Occipital lobe (tissue), 2 donors: ENCODE measurements around the gene GIMAP4. TPM values are rescaled to one million over a fixed set of nuclear protein-coding genes. Genes with fewer than 3 reads are reported as not detected.
"Not testable (repeated sequence)": the region's sequence is repeated elsewhere in the genome, so short reads cannot be mapped to it uniquely, and the experiment has no call there.

Source experiments
- DNase-seq: peaks from one replicate; lab custom pipeline; 2025; lab: John Stamatoyannopoulos, UW
- total RNA-seq: library from RNA; depleted of rRNA; stranded (reverse); fragments of >200 nt; gene quantifications from one replicate; pipeline ENCODE4 v1.2.3, GENCODE V29; 2014

Gene GIMAP4
- total RNA-seq, 1 donor from 2014 or later: 11.4 TPM

DNA sequence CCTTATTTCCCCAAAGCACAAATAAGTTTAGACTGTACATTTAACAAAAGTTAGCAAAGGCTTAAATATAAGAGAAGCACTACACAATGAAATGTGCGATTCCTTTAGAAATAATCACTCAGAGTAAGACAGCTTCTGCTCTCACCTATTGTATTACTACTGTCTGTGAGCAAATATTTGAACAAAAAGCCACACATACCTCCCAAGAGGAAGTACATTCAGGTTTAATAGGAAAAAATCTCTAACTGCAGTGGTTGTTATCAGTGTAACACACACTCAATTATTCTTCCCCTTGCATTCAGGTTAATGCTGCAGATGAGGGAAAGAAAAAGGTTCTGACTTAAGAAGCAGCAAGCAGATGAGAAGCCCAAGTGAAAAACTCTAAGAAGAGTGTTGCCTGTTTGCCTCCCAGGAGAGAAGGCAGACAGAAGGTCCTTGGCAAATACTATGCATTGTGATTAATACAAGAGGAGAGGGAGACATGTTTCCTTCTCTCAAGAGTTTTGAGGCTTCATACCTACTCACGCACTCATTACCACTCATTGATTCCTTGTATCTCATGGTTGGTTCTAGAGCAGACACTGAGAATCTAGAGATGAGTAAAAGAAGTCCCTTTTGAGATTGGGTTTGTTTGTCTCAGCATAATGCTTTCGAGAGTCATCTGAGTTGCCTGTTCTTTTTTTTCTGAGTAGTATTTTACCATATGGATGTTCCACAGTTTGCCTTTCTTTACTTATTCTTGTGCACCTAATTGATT lies 13.6 kb downstream of the GIMAP4 start:
- DNase-seq: no peak

DNA sequence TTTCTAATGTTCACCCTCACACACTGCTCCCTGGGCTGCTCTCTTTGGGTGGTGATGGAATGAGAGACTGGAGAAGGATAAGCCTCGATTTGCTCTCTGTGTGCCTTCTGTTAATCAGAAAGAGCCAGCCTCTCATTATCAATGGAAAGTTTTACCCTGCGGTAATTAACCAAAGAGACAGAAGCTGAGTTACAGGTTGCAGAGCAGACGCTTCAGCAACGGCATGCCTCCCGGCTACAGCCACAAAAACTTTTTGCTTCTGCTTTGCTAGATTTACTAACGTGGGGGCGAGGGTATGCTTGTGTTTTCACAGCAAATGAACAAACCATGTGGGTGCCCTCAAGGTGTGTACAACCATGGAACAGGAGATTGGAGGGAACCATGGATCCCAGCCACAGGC lies 18.0 kb downstream of the GIMAP4 start:
- no peak for DNase-seq

DNA sequence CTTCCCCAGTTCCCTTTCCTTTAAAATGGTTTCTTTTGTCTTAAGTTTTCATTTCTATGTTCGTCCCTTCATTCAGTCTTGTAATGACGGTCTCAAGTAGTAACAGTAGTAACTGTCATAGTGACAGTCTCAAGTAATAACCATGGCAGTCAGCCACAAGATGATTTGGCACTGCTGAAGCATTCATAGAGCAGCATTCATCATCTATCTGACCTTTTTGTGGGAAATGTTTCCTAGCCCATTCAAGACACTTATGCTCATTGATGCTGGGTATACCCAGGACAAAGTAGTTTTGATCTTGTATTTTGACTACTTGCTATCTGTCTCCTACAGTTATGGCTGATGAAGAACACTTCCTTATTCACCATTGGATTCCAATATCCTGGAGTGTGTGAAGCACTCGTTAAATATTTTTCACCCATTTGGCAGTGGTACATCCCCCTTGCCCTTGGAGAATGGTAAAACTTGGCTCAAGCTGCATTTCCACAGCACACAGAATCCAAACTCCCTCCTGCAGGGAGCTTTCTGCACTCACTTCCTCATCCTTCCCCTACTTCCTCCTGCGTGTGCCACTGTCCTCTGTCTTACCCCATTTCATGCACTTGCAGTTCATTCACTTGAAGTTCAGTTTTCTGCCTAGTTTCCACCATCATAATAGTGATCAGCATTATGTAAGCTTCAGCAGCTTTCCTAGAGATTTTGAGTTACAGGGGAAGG lies 19.0 kb downstream of the GIMAP4 start:
- DNase-seq: no peak

DNA sequence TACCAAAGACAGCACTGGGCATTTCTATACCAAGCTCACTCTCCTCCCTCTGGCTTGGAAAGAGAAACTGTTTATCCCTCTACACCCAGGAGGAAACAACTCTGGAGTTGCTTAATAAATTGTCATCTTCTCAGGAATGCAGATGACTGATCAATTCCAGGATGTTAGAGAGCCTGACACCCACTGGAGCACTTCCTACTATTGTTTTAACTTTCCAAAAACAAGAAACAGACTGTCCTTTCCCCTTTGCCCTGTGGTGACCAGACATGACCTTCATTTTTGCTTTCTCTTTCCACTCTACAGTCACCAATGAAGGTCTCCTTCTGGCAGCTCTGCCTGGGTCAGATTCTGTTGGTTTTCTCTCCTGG lies 19.6 kb downstream of the GIMAP4 start:
- DNase-seq: no peak

DNA sequence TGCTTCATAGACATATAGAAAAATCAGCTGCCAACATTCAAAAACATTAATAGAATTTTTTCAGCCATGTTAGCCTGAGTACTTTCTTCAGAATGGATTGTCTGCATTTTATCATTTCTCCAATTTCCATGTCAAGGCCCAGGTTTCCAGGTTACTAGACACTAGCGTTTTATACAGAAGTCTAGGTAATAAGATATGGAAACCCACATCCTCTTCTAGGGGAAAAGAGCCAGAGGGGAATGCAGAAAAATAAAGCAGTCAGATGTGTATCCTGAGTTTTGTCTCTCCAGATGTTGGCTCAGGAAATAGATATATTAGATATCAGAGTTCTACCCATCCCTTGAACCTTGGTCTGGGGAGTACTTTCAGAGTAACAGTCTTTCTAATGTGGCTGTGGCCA lies 20.4 kb downstream of the GIMAP4 start:
- no peak for DNase-seq

DNA sequence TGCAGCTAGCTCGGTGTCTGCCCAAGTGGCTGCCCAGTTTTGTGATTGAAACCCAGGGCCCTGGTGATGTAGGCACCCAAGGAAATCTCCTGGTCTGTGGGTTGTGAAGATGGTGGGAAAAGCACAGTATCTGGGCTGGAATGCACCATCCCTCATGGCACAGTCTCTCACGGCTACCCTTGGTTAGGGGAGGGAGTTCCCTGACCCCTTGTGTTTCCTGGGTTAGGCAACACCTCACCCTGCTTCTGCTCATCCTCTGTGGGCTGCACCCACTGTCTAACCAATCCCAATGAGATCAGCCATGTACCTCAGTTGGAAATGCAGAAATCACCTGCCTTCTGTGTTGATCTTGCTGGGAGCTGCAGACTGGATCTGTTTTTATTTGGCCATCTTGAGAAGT lies 27.6 kb downstream of the GIMAP4 start:
- DNase-seq: no peak

DNA sequence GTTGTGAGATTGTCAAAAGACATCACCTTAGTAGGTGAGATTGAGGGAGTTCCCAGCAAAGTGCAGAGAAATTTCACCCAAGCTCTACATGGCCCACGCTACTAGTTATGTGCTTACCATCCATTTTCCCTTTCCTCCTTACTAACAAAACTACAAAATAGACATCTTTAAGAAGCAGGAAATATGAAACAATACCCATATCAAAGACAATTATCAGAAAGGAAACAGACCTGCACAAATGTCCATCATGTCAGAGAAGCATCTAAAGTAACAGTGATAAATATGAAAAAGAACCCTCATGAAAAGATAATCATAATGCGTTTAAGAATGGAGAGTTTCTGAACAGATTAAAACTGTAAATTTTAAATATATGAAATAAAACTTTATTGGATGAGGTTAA lies 28.2 kb downstream of the GIMAP4 start:
- no peak for DNase-seq

DNA sequence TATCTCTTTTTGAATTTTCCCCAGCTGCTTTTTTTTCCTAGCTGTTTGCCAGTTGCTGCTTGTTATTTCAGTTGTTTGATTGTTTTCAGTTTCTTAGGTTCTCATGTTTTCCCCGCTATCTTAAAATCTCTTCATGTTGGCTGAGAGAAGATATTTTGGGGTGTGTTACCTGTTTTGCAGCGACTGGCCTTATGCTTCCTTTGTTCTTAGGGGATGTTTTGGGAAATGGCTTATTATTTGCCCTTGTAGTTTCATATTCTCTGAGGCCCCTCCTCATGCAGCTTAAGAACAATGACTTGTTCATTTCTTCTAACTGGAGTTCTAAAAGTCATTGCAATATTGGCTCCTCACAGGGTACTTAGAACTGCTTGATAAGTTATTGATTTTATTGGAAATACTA lies 36.4 kb downstream of the GIMAP4 start:
- not testable (repeated sequence) for DNase-seq

DNA sequence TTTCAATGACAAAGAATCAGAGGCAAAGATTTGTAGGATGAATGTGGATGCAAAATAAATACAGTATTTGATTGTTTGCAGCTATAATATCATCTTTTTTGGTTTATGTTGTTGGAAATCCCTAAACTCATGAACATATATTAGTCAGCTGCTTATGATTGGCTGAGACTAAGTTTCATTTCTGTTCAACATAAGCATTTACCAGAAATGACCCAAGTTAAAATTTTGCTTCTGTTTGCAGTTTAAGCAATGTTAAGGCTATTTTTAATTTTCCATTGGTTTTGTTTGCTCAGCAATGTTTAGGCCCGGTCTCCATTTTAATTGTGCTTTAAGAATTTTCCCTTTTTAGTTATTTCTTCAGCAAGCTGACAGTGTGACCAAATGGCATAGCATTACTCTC lies 43.0 kb downstream of the GIMAP4 start:
- DNase-seq: no peak

DNA sequence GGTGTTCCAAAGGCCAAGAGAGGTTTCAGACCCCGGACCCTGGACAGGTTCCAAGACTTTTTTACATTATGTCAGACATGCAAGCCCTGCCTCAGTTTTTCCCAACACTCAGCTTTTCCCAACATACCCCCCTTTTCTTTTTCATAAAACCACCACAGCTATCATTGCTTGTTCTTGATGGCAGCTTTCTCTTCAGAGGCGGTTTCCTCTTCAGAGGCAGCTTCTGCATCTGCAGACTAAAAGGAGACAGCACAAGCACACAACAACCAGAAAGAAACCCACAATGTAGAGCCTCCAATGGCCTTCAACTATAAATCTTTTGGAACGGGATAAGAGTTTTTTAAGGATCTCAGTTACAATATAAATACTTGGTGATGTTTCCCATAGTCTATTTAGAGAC lies 45.7 kb downstream of the GIMAP4 start:
- DNase-seq: no peak

DNA sequence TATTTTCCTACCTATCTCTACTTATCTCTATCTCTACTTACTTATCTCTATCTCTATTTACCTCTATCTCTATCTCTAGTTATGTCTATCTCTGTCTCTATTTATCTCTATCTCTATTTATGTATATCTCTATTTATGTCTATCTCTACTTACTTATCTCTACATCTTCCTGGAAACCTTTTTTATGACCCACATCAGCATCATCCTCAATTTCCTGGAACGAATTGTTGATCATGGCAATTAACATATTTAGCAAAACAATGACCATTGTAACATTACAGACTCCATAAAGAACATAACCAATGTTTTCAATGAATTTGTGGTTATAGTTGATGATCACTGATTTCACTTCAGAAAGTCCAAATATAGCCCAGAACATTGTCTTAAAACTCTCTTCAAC lies 46.7 kb downstream of the GIMAP4 start:
- no peak for DNase-seq

DNA sequence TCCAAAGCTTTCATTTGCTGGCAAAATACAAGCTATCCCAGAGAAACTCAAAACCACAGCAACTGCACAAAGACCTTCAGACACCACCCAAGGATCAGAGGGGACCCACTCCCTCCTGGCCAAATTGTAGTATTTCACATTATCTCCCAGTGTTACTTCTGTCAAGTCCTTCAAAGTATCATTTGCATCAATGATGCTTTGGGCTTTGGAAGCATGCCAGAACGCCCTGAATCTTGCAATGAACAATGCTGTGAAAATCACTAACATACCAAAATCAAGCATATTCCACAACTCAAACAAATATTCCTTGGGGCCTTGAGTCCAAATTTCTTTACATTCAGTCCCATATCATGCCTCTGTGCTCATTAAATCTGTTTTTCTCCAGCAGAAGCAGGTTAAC lies 47.2 kb downstream of the GIMAP4 start:
- not testable (repeated sequence) for DNase-seq

DNA sequence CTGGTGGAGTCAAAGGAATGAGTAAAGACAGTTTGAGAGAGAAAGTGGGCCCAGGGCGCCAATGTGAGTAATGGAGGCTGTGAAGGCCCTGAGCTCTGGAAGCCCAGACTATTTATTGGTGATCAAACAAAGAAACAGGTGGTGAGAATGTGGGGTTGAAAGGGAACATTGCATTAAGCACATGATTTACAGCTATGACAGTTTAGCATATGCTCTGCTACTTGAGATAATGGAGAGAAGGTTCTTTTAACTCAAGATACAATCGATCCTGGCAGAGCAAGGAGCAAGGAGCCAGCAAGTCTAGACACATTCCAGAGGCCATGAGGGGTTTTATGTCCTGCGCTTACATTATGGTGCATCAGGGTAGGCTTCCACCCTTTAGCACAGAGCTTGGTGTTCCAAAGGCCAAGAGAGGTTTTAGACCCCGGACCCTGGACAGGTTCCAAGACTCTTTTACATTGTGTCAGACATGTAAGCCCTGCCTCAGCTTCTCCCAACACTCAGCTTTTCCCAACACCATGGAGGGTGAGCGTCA lies 48.1 kb downstream of the GIMAP4 start:
- DNase-seq: not testable (repeated sequence)

DNA sequence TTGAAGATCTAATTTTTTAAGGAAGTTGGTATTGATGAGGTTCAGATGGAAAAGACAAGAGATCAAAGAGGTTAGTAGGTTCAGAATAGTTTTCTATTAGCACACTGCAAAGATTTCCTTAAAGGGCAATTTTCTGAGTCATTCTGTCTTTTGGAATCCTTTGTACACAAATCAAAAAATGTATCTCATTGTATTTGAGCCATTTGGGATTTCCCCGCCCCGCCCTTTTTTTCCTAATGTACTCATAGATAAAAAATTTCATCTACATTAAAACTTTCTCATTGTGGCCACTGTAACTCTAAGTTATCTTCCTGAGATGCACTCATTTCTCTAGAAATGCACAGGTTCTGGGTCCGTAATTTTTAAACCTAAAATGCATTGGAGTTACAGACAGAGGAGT lies 52.9 kb downstream of the GIMAP4 start:
- no peak for DNase-seq

DNA sequence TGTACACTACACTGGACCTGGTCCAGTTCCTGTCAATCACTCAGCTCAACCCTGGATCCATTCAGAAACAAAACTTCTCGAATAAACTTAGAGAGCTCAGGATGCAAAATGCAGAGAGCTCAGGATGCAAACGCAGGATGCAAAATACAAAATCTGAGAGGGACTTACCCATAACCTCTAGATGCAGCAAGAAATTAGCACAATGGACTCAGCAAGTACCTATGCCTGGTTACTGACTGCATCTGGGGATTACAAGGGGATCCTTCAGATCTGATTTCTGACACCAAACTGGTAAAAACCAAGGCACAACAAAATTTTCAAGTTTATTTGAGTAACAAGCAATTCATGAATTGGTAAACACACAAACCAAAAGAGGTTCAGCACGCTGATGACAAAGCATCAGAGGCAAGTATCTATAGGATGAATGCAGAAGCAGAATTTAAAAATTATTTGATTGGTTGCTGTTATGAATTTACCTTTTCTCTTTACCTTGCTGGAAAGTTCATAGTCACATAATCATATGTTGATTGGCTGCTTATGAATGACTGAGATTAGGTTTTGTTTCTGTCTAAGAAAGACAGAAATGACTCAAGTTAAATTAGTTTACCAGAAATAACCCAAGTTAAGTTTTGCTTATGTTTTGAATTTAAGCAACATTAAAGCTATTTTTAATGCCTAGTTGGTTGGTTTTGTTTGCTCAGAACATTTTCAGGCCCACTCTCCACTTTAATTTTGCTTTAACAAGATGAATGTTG lies 53.6 kb downstream of the GIMAP4 start:
- no peak for DNase-seq

DNA sequence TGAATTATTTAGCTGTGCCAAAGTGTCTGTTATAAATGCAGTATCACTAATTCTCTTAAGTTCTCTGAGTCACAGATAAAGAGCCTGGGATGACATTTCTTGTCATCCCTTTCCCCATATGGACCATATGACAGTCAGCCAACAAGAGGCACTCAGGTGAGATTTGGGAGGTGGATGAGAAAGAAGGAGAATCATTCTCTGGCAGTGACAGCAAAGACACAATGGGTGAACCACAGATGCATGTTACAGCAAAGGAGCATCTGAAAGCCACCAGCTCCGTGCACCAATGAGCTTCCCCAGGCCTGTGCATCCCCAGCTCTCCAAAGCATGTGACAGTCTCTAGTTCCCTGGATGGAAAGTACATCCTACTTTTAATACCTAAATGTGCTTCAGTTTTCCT lies 54.2 kb downstream of the GIMAP4 start:
- DNase-seq: no peak

Other genes with a start within 250 kb of the GIMAP4 start
- gene LRRC61, start 244.0 kb upstream of the GIMAP4 start, total RNA-seq: 11.7 TPM
- 7.3 TPM for gene ACTR3C, start 243.8 kb upstream of the GIMAP4 start, total RNA-seq
- 6.2 TPM for gene RARRES2, start 225.8 kb upstream of the GIMAP4 start, total RNA-seq
- 26.8 TPM for gene REPIN1, start 198.6 kb upstream of the GIMAP4 start, total RNA-seq
- 10.6 TPM for gene ZNF775, start 188.1 kb upstream of the GIMAP4 start, total RNA-seq
- 2.8 TPM for gene GIMAP8, start 116.8 kb upstream of the GIMAP4 start, total RNA-seq
- gene GIMAP7, start 52.5 kb upstream of the GIMAP4 start, total RNA-seq: 2.7 TPM
- 5.5 TPM for gene GIMAP6, start 65.0 kb downstream of the GIMAP4 start, total RNA-seq
- gene GIMAP2, start 118.3 kb downstream of the GIMAP4 start, total RNA-seq: 4.4 TPM
- 0.94 TPM for gene GIMAP1, start 149.2 kb downstream of the GIMAP4 start, total RNA-seq
- gene GIMAP5, start 170.0 kb downstream of the GIMAP4 start, total RNA-seq: 3.7 TPM
- 2.3 TPM for gene TMEM176B, start 233.0 kb downstream of the GIMAP4 start, total RNA-seq
- 0.47 TPM for gene TMEM176A, start 233.4 kb downstream of the GIMAP4 start, total RNA-seq